HG02840 (cell line): ENCODE results near the gene CBX8.

Experiments used
- ATAC-seq: cut with Tn5 transposase; IDR thresholded peaks from one replicate; pipeline ENCODE4 v1.9.1; 2021; ENCODE audit warnings: mild to moderate bottlenecking, moderate library complexity, moderate number of reproducible peaks; ENCODE audit not compliant: unreplicated experiment, low FRiP score

The CBX8 gene

GRCh38 chr17:79808763-79809529 is 12.1 kb upstream of the CBX8 start:
- ATAC-seq = no peak

- no peak for ATAC-seq
Observed at GRCh38 chr17:79806863-79807720, 10.2 kb upstream of the CBX8 start.

GRCh38 chr17:79806446-79806760 is 9.5 kb upstream of the CBX8 start:
- ATAC-seq = no peak

- peak; percentile 8 for ATAC-seq
Observed at GRCh38 chr17:79804856-79805696, 8.2 kb upstream of the CBX8 start.

GRCh38 chr17:79803997-79804855 is 7.3 kb upstream of the CBX8 start:
- ATAC-seq = peak; percentile 61

- no peak for ATAC-seq
Observed at GRCh38 chr17:79803421-79803996, 6.6 kb upstream of the CBX8 start.

- no peak for ATAC-seq
Observed at GRCh38 chr17:79802736-79803420, 6.0 kb upstream of the CBX8 start.

- ATAC-seq = no peak
Observed at GRCh38 chr17:79802039-79802735, 5.3 kb upstream of the CBX8 start.

GRCh38 chr17:79801156-79802038 is 4.5 kb upstream of the CBX8 start:
- no peak for ATAC-seq

GRCh38 chr17:79800325-79801155 is 3.7 kb upstream of the CBX8 start:
- ATAC-seq = no peak

- ATAC-seq = no peak
Observed at GRCh38 chr17:79799538-79800324, 2.9 kb upstream of the CBX8 start.

- no peak for ATAC-seq
Observed at GRCh38 chr17:79799174-79799537, 2.3 kb upstream of the CBX8 start.

GRCh38 chr17:79798299-79799173 is 1.7 kb upstream of the CBX8 start:
- no peak for ATAC-seq

GRCh38 chr17:79797492-79798298 is 818 bp upstream of the CBX8 start:
- ATAC-seq = no peak
